Loucy (cell line): ENCODE results near the gene GPN1.

Experiments
- CTCF ChIP-seq: fragments of 200-600 bp; sonication (generic); conservative IDR thresholded peaks from 2 replicates; pipeline ENCODE4 v1.5.1; 2014; ENCODE audit warnings: mild to moderate bottlenecking, antibody characterized with exemption, low read length
- EZH2phosphoT487 ChIP-seq: fragments of 200-600 bp; IDR thresholded peaks from 2 replicates; pipeline ENCODE4 v1.6.1; 2018; ENCODE audit warnings: antibody characterized with exemption, mild to moderate bottlenecking, moderate library complexity, borderline replicate concordance

- no peak for TF ChIP-seq CTCF
- TF ChIP-seq EZH2phosphoT487, result no peak
These were observed 46.0 kb upstream of the GPN1 start, which contains the start of gene ZNF512 for GRCh38 chr2:27582695-27583389.
